A549 (cell line): Measurements from ENCODE around the gene PRDM12.

ENCODE experiments used
- ESRRA ChIP-seq: fragments of 150-350 bp; IDR thresholded peaks from 2 replicates; pipeline ENCODE4 v1.6.1; 2014; ENCODE audit warnings: mild to moderate bottlenecking, low read length, borderline replicate concordance
- GATA3 ChIP-seq: IDR thresholded peaks from 2 replicates; pipeline ENCODE4 v1.6.1; 2012; ENCODE audit warnings: borderline replicate concordance
- POLR2A ChIP-seq: IDR thresholded peaks from 2 replicates; pipeline ENCODE4 v1.6.1; 2012; ENCODE audit warnings: mild to moderate bottlenecking, low read length
- TF ChIP-seq, protein P1 (sequence below): fragments of >200 bp; sonication (Bioruptor Twin); formaldehyde crosslinking; IDR thresholded peaks from 3 replicates; pipeline ENCODE4 v1.5.1; 2016
- TF ChIP-seq, protein P2 (sequence below): fragments of 200-600 bp; sonication (generic); IDR thresholded peaks from 2 replicates; pipeline ENCODE4 v1.6.1; 2016; ENCODE audit warnings: antibody characterized with exemption, mild to moderate bottlenecking, moderate library complexity

DNA sequence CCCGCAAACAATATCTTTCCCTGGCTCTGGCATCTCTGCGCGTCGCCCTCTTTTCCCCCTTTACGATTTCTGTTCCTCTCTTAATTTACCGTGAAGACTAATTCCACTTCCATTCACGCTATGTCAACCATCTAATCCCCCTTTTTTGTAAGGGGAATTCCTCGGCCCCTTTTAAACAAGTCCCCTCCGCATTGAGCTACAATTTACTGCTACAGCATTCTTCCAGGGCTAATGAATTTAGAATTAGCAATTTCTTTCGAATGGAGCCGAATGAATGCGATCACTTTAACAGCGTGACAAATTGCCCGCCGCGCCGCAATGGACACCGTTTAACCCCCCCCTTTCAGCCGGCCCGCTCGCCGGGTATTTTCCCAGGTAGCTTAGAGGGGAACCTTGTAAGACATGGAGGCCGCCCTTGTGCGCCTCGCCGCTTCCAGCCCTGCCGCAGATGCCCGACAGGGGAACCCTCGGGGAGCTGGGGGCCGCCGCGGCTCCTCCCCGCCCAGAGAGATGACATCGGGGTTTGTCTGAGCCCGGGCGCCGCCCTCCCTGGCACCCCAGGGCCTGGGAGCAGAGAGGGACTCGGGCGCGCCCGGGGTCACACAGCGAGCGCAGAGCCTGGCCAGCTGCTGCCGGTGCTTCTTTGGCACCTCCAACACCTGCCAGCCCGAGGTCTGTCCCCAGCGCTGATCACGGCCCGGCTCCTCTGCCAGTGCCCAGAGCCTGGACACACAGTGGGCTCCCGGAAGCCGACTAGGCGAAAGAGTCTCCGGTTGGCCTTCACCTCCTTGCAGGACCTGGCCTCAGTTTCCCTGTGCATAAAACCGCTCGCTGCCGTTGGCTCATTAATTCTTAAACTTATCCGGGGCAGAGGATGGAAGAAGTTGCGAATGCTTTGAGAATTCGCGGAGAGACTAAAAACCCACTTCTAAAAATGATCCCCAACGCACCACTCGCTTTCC, 1.3 kb downstream of the PRDM12 start:
- TF ChIP-seq, protein P1, sequence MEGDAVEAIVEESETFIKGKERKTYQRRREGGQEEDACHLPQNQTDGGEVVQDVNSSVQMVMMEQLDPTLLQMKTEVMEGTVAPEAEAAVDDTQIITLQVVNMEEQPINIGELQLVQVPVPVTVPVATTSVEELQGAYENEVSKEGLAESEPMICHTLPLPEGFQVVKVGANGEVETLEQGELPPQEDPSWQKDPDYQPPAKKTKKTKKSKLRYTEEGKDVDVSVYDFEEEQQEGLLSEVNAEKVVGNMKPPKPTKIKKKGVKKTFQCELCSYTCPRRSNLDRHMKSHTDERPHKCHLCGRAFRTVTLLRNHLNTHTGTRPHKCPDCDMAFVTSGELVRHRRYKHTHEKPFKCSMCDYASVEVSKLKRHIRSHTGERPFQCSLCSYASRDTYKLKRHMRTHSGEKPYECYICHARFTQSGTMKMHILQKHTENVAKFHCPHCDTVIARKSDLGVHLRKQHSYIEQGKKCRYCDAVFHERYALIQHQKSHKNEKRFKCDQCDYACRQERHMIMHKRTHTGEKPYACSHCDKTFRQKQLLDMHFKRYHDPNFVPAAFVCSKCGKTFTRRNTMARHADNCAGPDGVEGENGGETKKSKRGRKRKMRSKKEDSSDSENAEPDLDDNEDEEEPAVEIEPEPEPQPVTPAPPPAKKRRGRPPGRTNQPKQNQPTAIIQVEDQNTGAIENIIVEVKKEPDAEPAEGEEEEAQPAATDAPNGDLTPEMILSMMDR: no peak
- TF ChIP-seq POLR2A: no peak
- TF ChIP-seq GATA3: no peak
- TF ChIP-seq ESRRA: no peak
- TF ChIP-seq, protein P2, sequence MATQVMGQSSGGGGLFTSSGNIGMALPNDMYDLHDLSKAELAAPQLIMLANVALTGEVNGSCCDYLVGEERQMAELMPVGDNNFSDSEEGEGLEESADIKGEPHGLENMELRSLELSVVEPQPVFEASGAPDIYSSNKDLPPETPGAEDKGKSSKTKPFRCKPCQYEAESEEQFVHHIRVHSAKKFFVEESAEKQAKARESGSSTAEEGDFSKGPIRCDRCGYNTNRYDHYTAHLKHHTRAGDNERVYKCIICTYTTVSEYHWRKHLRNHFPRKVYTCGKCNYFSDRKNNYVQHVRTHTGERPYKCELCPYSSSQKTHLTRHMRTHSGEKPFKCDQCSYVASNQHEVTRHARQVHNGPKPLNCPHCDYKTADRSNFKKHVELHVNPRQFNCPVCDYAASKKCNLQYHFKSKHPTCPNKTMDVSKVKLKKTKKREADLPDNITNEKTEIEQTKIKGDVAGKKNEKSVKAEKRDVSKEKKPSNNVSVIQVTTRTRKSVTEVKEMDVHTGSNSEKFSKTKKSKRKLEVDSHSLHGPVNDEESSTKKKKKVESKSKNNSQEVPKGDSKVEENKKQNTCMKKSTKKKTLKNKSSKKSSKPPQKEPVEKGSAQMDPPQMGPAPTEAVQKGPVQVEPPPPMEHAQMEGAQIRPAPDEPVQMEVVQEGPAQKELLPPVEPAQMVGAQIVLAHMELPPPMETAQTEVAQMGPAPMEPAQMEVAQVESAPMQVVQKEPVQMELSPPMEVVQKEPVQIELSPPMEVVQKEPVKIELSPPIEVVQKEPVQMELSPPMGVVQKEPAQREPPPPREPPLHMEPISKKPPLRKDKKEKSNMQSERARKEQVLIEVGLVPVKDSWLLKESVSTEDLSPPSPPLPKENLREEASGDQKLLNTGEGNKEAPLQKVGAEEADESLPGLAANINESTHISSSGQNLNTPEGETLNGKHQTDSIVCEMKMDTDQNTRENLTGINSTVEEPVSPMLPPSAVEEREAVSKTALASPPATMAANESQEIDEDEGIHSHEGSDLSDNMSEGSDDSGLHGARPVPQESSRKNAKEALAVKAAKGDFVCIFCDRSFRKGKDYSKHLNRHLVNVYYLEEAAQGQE: no peak
